ENCODE measurements around the gene PACSIN1.

GRCh38 chr6:34474754-34475153 is 8.9 kb downstream of the PACSIN1 start:
- no peak for TF ChIP-seq POLR2AphosphoS5 (IDR thresholded peaks at IDR 0.05; ENCODE audit: borderline replicate concordance, low read depth, low read length)
- no peak for TF ChIP-seq EZH2 (IDR thresholded peaks at IDR 0.05)
- TF ChIP-seq FOXP2 (optimal IDR thresholded peaks at IDR 0.05; ENCODE audit: control extremely low read depth, extremely low read length, insufficient read depth), result no peak

All from SK-N-MC (cell line).